ENCODE results near the gene GPR158.

DNA sequence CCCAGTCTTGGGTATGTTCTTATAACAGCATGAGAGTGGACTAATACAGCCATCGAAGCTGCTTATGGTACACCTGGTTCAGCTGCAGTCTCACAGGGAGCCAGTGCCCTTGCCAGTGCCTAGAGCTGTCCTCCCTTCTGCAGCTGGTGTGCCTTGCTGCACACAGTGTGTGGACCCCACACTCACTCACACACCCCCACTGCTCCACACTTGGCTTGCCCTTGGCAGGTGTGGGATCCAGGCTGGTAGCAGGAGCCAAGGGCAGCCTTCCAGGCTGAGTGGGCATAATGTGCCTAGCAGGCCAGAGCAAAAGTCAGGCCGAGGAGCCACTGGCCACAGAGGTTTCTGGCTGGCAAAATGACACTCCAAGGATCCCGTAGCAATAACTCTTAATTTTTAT lies 217.3 kb downstream of the GPR158 start:
- TF ChIP-seq, protein P1, sequence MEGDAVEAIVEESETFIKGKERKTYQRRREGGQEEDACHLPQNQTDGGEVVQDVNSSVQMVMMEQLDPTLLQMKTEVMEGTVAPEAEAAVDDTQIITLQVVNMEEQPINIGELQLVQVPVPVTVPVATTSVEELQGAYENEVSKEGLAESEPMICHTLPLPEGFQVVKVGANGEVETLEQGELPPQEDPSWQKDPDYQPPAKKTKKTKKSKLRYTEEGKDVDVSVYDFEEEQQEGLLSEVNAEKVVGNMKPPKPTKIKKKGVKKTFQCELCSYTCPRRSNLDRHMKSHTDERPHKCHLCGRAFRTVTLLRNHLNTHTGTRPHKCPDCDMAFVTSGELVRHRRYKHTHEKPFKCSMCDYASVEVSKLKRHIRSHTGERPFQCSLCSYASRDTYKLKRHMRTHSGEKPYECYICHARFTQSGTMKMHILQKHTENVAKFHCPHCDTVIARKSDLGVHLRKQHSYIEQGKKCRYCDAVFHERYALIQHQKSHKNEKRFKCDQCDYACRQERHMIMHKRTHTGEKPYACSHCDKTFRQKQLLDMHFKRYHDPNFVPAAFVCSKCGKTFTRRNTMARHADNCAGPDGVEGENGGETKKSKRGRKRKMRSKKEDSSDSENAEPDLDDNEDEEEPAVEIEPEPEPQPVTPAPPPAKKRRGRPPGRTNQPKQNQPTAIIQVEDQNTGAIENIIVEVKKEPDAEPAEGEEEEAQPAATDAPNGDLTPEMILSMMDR (IDR thresholded peaks at IDR 0.05; ENCODE audit: low read depth, low read length, missing input control), result no peak
- no peak for TF ChIP-seq TAF1 (conservative IDR thresholded peaks at IDR 0.05)
